ENCODE results near the gene PTPRO. TPM values are rescaled to one million over a fixed set of nuclear protein-coding genes. Genes with fewer than 3 reads are reported as not detected.
"Not testable (repeated sequence)": the region's sequence is repeated elsewhere in the genome, so short reads cannot be mapped to it uniquely, and the experiment has no call there.

PTPRO gene
- total and polyA plus RNA-seq, 5 donors from 2014 or later: 0.88 to 2.9 (median 1.6) TPM

- no peak for ATAC-seq (ENCODE audit: low read depth in 2 of 2)
- H3K36me3 ChIP-seq (ENCODE audit: control insufficient read depth, insufficient read depth, low read length): no peaks in the 10 kb centered on the region
- no peaks in the 10 kb centered on the region for H3K4me1 ChIP-seq (ENCODE audit: control insufficient read depth, insufficient read depth, low read length, poor library complexity, severe bottlenecking)
- Mint-ChIP-seq H3K4me3 (no peak overlapping the region), H3K27ac (no peak overlapping the region), H3K9me3 (no peaks in the 10 kb centered on the region), H3K4me1 (no peaks in the 10 kb centered on the region), H3K27me3 (no peaks in the 10 kb centered on the region), H3K36me3 (no peaks in the 10 kb centered on the region)
- H3K27ac ChIP-seq (ENCODE audit: insufficient read depth, low read length, poor library complexity, severe bottlenecking): no peak overlapping the region
- no peaks in the 10 kb centered on the region for H3K9me3 ChIP-seq (ENCODE audit: control insufficient read depth in 2 of 2, low read length in 2 of 2)
- no peaks in the 10 kb centered on the region for H3K27me3 ChIP-seq (ENCODE audit: control insufficient read depth, insufficient read depth, low read length)
- DNase-seq: no peak
- H3K4me3 ChIP-seq (ENCODE audit: low read depth, low read length): no peak overlapping the region
Measured at GRCh38 chr12:15605881-15606590, 283.7 kb downstream of the PTPRO start.

GRCh38 chr12:15608406-15608805, 286.1 kb downstream of the PTPRO start:
- no peaks in the 10 kb centered on the region for H3K4me1 Mint-ChIP-seq
- peaks cover 0 to 1% of the 10 kb centered on the region in 2 experiments for H3K9me3 ChIP-seq (ENCODE audit: control insufficient read depth in 2 of 2, low read length in 2 of 2)
- no peaks in the 10 kb centered on the region for H3K4me1 ChIP-seq (ENCODE audit: control insufficient read depth, insufficient read depth, low read length, poor library complexity, severe bottlenecking)
- no peaks in the 10 kb centered on the region for H3K36me3 Mint-ChIP-seq
- no peaks in the 10 kb centered on the region for H3K27me3 ChIP-seq (ENCODE audit: control insufficient read depth, insufficient read depth, low read length)
- H3K27me3 Mint-ChIP-seq: no peaks in the 10 kb centered on the region
- H3K36me3 ChIP-seq (ENCODE audit: control insufficient read depth, insufficient read depth, low read length): no peaks in the 10 kb centered on the region
- no peak overlapping the region for H3K4me3 ChIP-seq (ENCODE audit: low read depth, low read length)
- ATAC-seq (ENCODE audit: low read depth in 2 of 2): no peak
- no peak overlapping the region for H3K4me3 Mint-ChIP-seq
- no peak overlapping the region for H3K27ac Mint-ChIP-seq
- DNase-seq: no peak
- peaks cover 0 to 4% (median 1%) of the 10 kb centered on the region in 7 donors for H3K9me3 Mint-ChIP-seq
- H3K27ac ChIP-seq (ENCODE audit: insufficient read depth, low read length, poor library complexity, severe bottlenecking): no peak overlapping the region

DNA sequence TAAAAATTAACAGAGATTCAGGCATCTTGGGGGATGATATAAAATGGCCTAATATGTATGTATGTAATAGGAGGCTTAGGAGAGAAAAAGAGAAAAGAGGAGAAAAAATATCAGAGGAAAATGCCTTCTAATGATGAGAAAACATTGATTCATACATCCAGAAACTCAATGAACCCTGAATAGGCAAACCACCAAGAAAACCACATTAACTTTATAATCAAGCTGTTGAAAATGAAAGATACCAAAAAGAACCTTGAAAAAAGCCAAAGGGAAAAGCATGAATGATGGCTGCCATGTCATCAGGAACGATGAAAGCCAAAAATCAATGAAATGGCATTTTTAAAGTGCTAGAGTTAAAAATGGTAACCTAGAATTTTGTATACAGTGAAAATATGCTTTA, 286.6 kb downstream of the PTPRO start:
- Mint-ChIP-seq H3K27me3 (no peaks in the 10 kb centered on the region), H3K36me3 (no peaks in the 10 kb centered on the region), H3K4me1 (no peaks in the 10 kb centered on the region), H3K9me3 (peaks cover 0 to 4% (median 1%) of the 10 kb centered on the region in 7 donors), H3K27ac (no peak overlapping the region), H3K4me3 (no peak overlapping the region)
- Histone ChIP-seq H3K36me3 (ENCODE audit: control insufficient read depth, insufficient read depth, low read length) (no peaks in the 10 kb centered on the region), H3K27ac (ENCODE audit: insufficient read depth, low read length, poor library complexity, severe bottlenecking) (no peak overlapping the region), H3K9me3 (ENCODE audit: control insufficient read depth in 2 of 2, low read length in 2 of 2) (peaks cover 0 to 1% of the 10 kb centered on the region in 2 experiments), H3K4me3 (ENCODE audit: low read depth, low read length) (no peak overlapping the region), H3K27me3 (ENCODE audit: control insufficient read depth, insufficient read depth, low read length) (no peaks in the 10 kb centered on the region), H3K4me1 (ENCODE audit: control insufficient read depth, insufficient read depth, low read length, poor library complexity, severe bottlenecking) (no peaks in the 10 kb centered on the region)
- ATAC-seq (ENCODE audit: low read depth in 2 of 2) (no peak), DNase-seq (no peak)

DNA sequence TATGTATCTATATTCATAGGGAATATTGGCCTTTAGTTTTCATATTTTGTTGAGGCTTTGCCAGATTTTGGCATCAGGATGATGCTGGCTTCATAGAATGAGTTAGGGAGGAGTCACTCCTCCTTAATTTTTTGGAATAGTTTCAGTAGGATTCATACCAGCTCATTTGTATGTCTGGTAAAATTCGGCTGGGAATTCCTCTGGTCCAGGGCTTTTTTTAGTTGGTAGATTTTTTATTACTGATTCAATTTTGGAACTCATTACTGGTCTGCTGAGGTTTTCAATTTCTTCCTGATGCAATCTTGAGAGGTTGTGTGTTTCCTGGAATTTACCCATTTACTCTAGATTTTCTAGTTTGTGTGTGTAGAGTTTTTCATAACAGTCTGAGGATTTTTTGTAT, 291.7 kb downstream of the PTPRO start:
- no peak overlapping the region for H3K4me3 Mint-ChIP-seq
- Histone ChIP-seq H3K4me3 (ENCODE audit: low read depth, low read length) (no peak overlapping the region), H3K4me1 (ENCODE audit: control insufficient read depth, insufficient read depth, low read length, poor library complexity, severe bottlenecking) (no peaks in the 10 kb centered on the region), H3K36me3 (ENCODE audit: control insufficient read depth, insufficient read depth, low read length) (no peaks in the 10 kb centered on the region), H3K27ac (ENCODE audit: insufficient read depth, low read length, poor library complexity, severe bottlenecking) (no peak overlapping the region), H3K27me3 (ENCODE audit: control insufficient read depth, insufficient read depth, low read length) (no peaks in the 10 kb centered on the region), H3K9me3 (ENCODE audit: control insufficient read depth in 2 of 2, low read length in 2 of 2) (peaks cover 0 to 1% of the 10 kb centered on the region in 2 experiments)
- ATAC-seq (ENCODE audit: low read depth in 2 of 2) (no peak), DNase-seq (no peak)
- H3K9me3 Mint-ChIP-seq: peaks cover 1 to 14% (median 7%) of the 10 kb centered on the region in 7 donors
- no peaks in the 10 kb centered on the region for H3K4me1 Mint-ChIP-seq
- no peaks in the 10 kb centered on the region for H3K27me3 Mint-ChIP-seq
- no peak overlapping the region for H3K27ac Mint-ChIP-seq
- H3K36me3 Mint-ChIP-seq: no peaks in the 10 kb centered on the region

DNA sequence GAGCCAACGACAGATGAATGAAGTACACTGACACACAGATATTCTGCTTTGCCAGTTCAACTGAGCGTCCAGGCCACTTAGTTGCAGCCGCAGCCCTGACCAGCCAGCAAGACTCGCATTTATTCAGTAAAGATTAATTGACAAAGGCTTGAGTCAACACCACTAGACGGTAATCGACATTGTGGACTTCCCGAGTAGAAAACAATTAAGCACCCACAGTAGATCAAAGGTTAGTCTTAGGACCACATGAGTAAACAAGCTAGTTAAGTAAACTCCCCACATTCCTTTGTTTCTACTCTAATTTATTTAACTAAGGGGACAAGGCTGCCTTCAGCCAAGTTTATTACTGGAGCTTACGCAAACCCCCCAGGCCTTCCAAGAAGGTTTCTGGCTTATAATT, 294.2 kb downstream of the PTPRO start:
- not testable (repeated sequence) for H3K4me3 Mint-ChIP-seq; H3K27ac ChIP-seq (ENCODE audit: insufficient read depth, low read length, poor library complexity, severe bottlenecking); H3K4me3 ChIP-seq (ENCODE audit: low read depth, low read length); H3K36me3 Mint-ChIP-seq; H3K36me3 ChIP-seq (ENCODE audit: control insufficient read depth, insufficient read depth, low read length); H3K4me1 ChIP-seq (ENCODE audit: control insufficient read depth, insufficient read depth, low read length, poor library complexity, severe bottlenecking); H3K9me3 ChIP-seq (ENCODE audit: control insufficient read depth in 2 of 2, low read length in 2 of 2); DNase-seq; H3K27ac Mint-ChIP-seq; H3K27me3 ChIP-seq (ENCODE audit: control insufficient read depth, insufficient read depth, low read length); H3K4me1 Mint-ChIP-seq; H3K27me3 Mint-ChIP-seq; ATAC-seq (ENCODE audit: low read depth in 2 of 2)
- H3K9me3 Mint-ChIP-seq: peaks cover 1 to 14% (median 7%) of the 10 kb centered on the region in 7 donors

DNA sequence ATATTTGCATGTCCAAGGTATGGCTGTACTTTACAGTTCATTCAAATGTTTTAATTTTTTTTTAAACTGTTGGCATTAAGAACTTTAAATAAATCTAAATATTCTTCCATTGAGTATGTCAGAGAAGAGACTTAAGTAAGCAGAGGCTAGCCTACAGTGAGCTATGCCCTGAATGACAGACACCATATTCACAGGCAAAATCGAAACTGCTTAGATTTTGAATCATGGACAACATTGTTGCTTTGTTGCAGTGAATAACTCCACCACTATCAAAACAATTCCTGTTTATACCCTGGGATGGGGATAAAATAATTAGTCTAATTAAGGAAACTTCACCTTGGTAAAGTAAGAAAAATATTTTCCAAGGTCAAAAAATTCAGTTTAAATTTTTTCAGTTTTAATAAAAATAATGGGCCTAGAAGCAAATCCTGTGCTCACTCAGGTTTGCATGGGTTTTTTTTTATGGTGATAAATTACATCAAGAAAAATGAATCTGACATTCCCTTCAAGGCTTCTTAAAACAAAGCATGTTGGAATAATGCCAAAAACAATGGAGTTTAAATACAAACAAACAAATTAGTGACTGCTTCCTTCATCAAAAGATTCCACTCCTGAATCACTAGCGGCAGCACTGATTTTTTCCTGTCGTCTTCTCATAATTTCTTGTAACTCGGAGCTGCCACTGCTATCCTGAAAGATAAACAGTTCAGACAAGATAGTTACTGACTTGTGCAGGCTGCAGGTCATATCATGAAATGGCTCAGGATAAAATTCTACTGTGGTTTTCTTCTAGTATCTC, 298.6 kb downstream of the PTPRO start:
- H3K36me3 Mint-ChIP-seq: no peaks in the 10 kb centered on the region
- H3K27me3 Mint-ChIP-seq: peaks cover 4% of the 10 kb centered on the region
- no peaks in the 10 kb centered on the region for H3K27me3 ChIP-seq (ENCODE audit: control insufficient read depth, insufficient read depth, low read length)
- H3K4me3 Mint-ChIP-seq: no peak overlapping the region
- no peaks in the 10 kb centered on the region for H3K9me3 ChIP-seq (ENCODE audit: control insufficient read depth in 2 of 2, low read length in 2 of 2)
- no peak overlapping the region for H3K27ac ChIP-seq (ENCODE audit: insufficient read depth, low read length, poor library complexity, severe bottlenecking)
- no peaks in the 10 kb centered on the region for H3K4me1 ChIP-seq (ENCODE audit: control insufficient read depth, insufficient read depth, low read length, poor library complexity, severe bottlenecking)
- H3K9me3 Mint-ChIP-seq: peaks cover 0 to 8% (median 2%) of the 10 kb centered on the region in 7 donors
- H3K4me3 ChIP-seq (ENCODE audit: low read depth, low read length): no peak overlapping the region
- no peak for ATAC-seq (ENCODE audit: low read depth in 2 of 2)
- no peak overlapping the region for H3K27ac Mint-ChIP-seq
- no peaks in the 10 kb centered on the region for H3K36me3 ChIP-seq (ENCODE audit: control insufficient read depth, insufficient read depth, low read length)
- no peaks in the 10 kb centered on the region for H3K4me1 Mint-ChIP-seq
- no peak for DNase-seq

GRCh38 chr12:15625075-15625474, 302.8 kb downstream of the PTPRO start:
- Mint-ChIP-seq H3K4me3 (no peak overlapping the region), H3K36me3 (no peaks in the 10 kb centered on the region), H3K9me3 (no peaks in the 10 kb centered on the region), H3K27ac (no peak overlapping the region), H3K27me3 (no peaks in the 10 kb centered on the region), H3K4me1 (peaks cover 0 to 2% (median 0%) of the 10 kb centered on the region in 4 donors)
- Histone ChIP-seq H3K27me3 (ENCODE audit: control insufficient read depth, insufficient read depth, low read length) (peaks cover 1% of the 10 kb centered on the region), H3K36me3 (ENCODE audit: control insufficient read depth, insufficient read depth, low read length) (no peaks in the 10 kb centered on the region), H3K4me3 (ENCODE audit: low read depth, low read length) (no peak overlapping the region), H3K27ac (ENCODE audit: insufficient read depth, low read length, poor library complexity, severe bottlenecking) (no peak overlapping the region), H3K4me1 (ENCODE audit: control insufficient read depth, insufficient read depth, low read length, poor library complexity, severe bottlenecking) (no peaks in the 10 kb centered on the region), H3K9me3 (ENCODE audit: control insufficient read depth in 2 of 2, low read length in 2 of 2) (no peaks in the 10 kb centered on the region)
- no peak for ATAC-seq (ENCODE audit: low read depth in 2 of 2)
- DNase-seq: no peak

Data from CD4-positive, CD25-positive, alpha-beta regulatory T cell (primary cell).